GM06990 (cell line): Measurements from ENCODE around the gene GP1BB.

Experiments
- DNase-seq: peaks from one replicate; pipeline ENCODE4 v3.0.0-alpha.2; 2011; ENCODE audit not compliant: insufficient read length; ENCODE audit errors: extremely low read depth
- H3K27me3 ChIP-seq: replicated peaks from 2 replicates; pipeline ENCODE4 v1.6.0; 2011; ENCODE audit warnings: low read length; ENCODE audit not compliant: control insufficient read depth, insufficient read depth
- H3K36me3 ChIP-seq: 2 replicates; pipeline ENCODE4 v1.5.1; 2011; ENCODE audit warnings: low read length; ENCODE audit not compliant: control insufficient read depth, insufficient read depth
- H3K4me3 ChIP-seq: replicated peaks from 2 replicates; pipeline ENCODE4 v1.5.1; 2011; ENCODE audit warnings: low read depth, mild to moderate bottlenecking, control low read depth, low read length
- CTCF ChIP-seq: IDR thresholded peaks from 2 replicates; pipeline ENCODE4 v1.5.1; 2011; ENCODE audit warnings: low read length, control low read depth, mild to moderate bottlenecking, inconsistent platforms; ENCODE audit not compliant: insufficient read depth, poor library complexity, severe bottlenecking

Gene GP1BB

GRCh38 chr22:19762568-19763457 lies 39.5 kb downstream of the GP1BB start:
- H3K4me3 ChIP-seq = no peak overlapping the region
- no peaks in the 10 kb centered on the region; the same call in none of the 2 replicates for H3K27me3 ChIP-seq
- no peaks in the 10 kb centered on the region for H3K36me3 ChIP-seq
- no peak for DNase-seq
- TF ChIP-seq CTCF = no peak

DNA sequence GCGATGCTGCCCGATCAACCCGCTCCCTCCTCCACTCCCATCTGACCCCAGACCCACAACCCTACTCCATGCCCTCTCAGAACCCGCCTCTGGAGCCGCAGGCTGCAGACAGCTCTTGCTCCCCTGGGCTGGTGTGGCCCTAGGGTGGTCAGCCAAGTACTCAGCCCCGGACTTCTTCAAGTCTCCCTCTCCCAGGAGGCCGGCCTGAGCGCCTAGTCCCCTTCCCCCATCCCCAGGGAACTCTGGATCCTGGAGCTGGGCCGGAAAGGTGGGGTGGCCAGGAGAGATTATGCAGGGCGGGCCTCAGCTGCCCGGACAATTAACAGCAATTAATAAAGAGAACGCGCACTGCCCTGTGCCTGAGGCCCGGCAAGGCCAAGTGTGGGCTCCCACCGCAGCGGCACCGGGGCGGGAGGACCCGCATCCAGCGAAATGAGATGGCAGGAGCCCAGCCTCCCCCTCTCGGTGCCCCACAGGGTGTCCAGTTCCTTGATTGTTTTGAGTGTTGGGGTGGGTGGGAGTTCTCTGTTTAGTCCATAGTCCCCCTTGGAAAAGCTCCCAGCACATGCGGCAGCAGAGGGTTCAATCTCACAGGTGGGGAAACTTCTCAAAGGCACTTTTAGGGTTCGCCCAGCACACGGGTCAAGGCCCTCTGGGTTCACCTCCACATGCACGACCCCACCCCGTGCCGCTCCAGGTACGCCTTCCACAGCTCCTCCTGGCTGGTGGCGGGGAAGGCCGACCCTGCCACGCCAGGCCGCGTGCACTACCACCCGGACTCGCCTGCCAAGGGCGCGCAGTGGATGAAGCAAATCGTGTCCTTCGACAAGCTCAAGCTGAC lies 40.3 kb downstream of the GP1BB start:
- Histone ChIP-seq H3K36me3 (no peaks in the 10 kb centered on the region), H3K4me3 (no peak overlapping the region), H3K27me3 (no peaks in the 10 kb centered on the region; the same call in 1 of the 2 replicates)
- TF ChIP-seq CTCF = no peak
- no peak for DNase-seq

DNA sequence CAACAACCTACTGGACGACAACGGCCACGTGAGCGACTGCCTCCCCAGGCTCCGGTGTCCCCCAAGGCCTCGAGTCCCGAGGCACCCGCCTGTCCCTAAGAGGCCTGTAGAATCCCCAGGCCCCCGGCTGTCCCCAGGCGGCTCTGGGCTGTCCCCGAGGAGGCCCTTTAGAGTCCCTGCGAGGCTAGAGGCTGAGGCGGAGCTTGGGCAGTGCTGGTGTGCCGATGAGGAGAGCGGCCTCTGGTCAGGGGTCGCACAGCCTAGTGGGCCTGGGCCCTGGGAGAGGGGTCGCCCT lies 40.9 kb downstream of the GP1BB start:
- no peak for TF ChIP-seq CTCF
- no peaks in the 10 kb centered on the region for H3K36me3 ChIP-seq
- no peaks in the 10 kb centered on the region; the same call in 1 of the 2 replicates for H3K27me3 ChIP-seq
- no peak for DNase-seq
- no peak overlapping the region for H3K4me3 ChIP-seq

DNA sequence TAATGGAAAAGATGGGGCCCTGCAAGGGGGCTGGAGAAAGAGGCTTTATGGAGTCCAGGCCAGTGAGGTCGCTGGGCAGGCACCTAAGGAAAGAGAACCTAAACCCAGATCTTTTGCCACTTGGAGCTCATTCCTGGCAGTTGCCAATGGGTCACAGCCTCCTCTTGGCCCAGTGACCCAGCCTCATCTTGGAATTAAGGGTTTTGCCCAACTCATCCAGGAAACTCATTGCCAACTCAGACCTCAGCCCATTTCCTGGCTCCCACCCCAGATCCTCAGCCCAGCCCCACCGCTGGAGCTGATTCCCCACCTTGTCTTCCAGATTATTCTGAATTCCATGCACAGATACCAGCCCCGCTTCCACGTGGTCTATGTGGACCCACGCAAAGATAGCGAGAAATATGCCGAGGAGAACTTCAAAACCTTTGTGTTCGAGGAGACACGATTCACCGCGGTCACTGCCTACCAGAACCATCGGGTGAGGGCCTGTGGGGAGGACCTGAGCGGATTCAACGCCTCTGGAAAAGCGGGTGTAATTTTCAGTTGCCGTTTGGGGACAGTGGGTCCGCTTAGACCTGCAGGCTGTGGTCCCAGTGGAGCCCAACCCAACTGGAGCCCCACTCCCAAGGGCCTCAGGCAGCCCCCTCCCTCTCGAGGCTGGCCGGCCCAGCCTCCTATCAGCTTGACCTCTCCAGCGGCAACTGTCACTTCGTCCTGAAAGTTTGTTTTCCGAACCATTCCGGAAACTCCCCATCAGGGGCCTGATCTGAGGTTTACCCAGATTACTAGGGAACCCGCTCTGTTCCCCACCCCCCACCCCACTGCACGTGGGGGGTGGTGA lies 41.5 kb downstream of the GP1BB start:
- H3K36me3 ChIP-seq = no peaks in the 10 kb centered on the region
- H3K4me3 ChIP-seq = no peak overlapping the region
- H3K27me3 ChIP-seq = no peaks in the 10 kb centered on the region; the same call in none of the 2 replicates
- no peak for DNase-seq
- no peak for TF ChIP-seq CTCF

- no peaks in the 10 kb centered on the region for H3K36me3 ChIP-seq
- DNase-seq = no peak
- no peak overlapping the region for H3K4me3 ChIP-seq
- no peak for TF ChIP-seq CTCF
- no peaks in the 10 kb centered on the region; the same call in none of the 2 replicates for H3K27me3 ChIP-seq
Measured at GRCh38 chr22:19765477-19766239, 42.3 kb downstream of the GP1BB start.
